ENCODE data around the gene APBA2.

Gene APBA2

GRCh38 chr15:28948036-28948435 is 62.3 kb downstream of the APBA2 start:
- Histone ChIP-seq H3K79me2 (ENCODE audit: low read length) (no peaks in the 10 kb centered on the region), H3K4me1 (ENCODE audit: low read length) (no peaks in the 10 kb centered on the region), H2AFZ (ENCODE audit: low read depth, low read length) (no peak overlapping the region), H3K4me3 (ENCODE audit: low read length) (no peak overlapping the region), H3K27ac (ENCODE audit: low read length) (no peak overlapping the region), H3K9me3 (ENCODE audit: insufficient read depth, low read length) (no peaks in the 10 kb centered on the region; the same call in 1 of the 2 replicates), H3K36me3 (replicated peaks; ENCODE audit: low read depth, low read length) (no peaks in the 10 kb centered on the region), H3K9ac (ENCODE audit: low read length) (no peak overlapping the region), H4K20me1 (ENCODE audit: insufficient read depth, low read length) (no peaks in the 10 kb centered on the region), H3K27me3 (ENCODE audit: low read depth, low read length) (no peaks in the 10 kb centered on the region), H3K4me2 (ENCODE audit: low read length) (no peak overlapping the region)
- no peak for TF ChIP-seq CTCF (IDR thresholded peaks at IDR 0.05; ENCODE audit: low read depth, low read length)
- TF ChIP-seq EZH2phosphoT487 (IDR thresholded peaks at IDR 0.05; ENCODE audit: low read depth), result no peak

DNA sequence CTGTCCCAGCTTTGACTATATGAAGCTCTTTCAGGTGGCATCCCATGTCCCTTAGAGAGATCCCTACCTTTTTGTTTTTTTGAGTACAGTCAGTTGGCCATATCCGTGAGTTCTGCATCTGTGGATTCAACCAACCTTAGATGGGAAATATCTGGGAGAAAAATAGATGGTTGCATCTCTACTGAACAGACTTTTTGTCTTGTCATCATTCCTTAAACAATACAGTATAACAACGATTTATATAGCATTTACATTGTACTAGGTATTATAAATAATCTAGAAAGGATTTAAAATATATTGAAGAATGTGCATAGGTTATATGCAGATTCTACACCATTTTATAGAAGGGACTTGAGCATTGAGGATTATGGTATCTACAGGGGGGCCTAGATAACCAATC is 65.1 kb downstream of the APBA2 start:
- no peak overlapping the region for H3K27ac ChIP-seq (ENCODE audit: low read length)
- H3K9me3 ChIP-seq (ENCODE audit: insufficient read depth, low read length), result no peaks in the 10 kb centered on the region; the same call in 1 of the 2 replicates
- no peak overlapping the region for H3K4me2 ChIP-seq (ENCODE audit: low read length)
- no peak overlapping the region for H2AFZ ChIP-seq (ENCODE audit: low read depth, low read length)
- TF ChIP-seq EZH2phosphoT487 (IDR thresholded peaks at IDR 0.05; ENCODE audit: low read depth) (no peak), CTCF (IDR thresholded peaks at IDR 0.05; ENCODE audit: low read depth, low read length) (no peak)
- H3K79me2 ChIP-seq (ENCODE audit: low read length), result no peaks in the 10 kb centered on the region
- no peaks in the 10 kb centered on the region for H4K20me1 ChIP-seq (ENCODE audit: insufficient read depth, low read length)
- no peak overlapping the region for H3K4me3 ChIP-seq (ENCODE audit: low read length)
- peaks cover 17% of the 10 kb centered on the region for H3K4me1 ChIP-seq (ENCODE audit: low read length)
- no peak overlapping the region for H3K9ac ChIP-seq (ENCODE audit: low read length)
- no peaks in the 10 kb centered on the region for H3K27me3 ChIP-seq (ENCODE audit: low read depth, low read length)
- H3K36me3 ChIP-seq (replicated peaks; ENCODE audit: low read depth, low read length), result no peaks in the 10 kb centered on the region

- Histone ChIP-seq H3K27me3 (ENCODE audit: low read depth, low read length) (no peaks in the 10 kb centered on the region), H3K27ac (ENCODE audit: low read length) (no peak overlapping the region)
- TF ChIP-seq CTCF (IDR thresholded peaks at IDR 0.05; ENCODE audit: low read depth, low read length), result no peak
- TF ChIP-seq EZH2phosphoT487 (IDR thresholded peaks at IDR 0.05; ENCODE audit: low read depth), result no peak
Observed at GRCh38 chr15:28952666-28953491, 67.1 kb downstream of the APBA2 start.

GRCh38 chr15:28953573-28954195 is 67.9 kb downstream of the APBA2 start:
- Histone ChIP-seq H3K27ac (ENCODE audit: low read length) (no peak overlapping the region), H3K4me3 (ENCODE audit: low read length) (no peak overlapping the region), H3K27me3 (ENCODE audit: low read depth, low read length) (no peaks in the 10 kb centered on the region), H3K4me2 (ENCODE audit: low read length) (no peak overlapping the region), H2AFZ (ENCODE audit: low read depth, low read length) (no peak overlapping the region), H3K4me1 (ENCODE audit: low read length) (peaks cover 23% of the 10 kb centered on the region), H3K79me2 (ENCODE audit: low read length) (no peaks in the 10 kb centered on the region), H3K36me3 (replicated peaks; ENCODE audit: low read depth, low read length) (no peaks in the 10 kb centered on the region), H3K9me3 (ENCODE audit: insufficient read depth, low read length) (no peaks in the 10 kb centered on the region), H4K20me1 (ENCODE audit: insufficient read depth, low read length) (no peaks in the 10 kb centered on the region), H3K9ac (ENCODE audit: low read length) (no peak overlapping the region)
- TF ChIP-seq EZH2phosphoT487 (IDR thresholded peaks at IDR 0.05; ENCODE audit: low read depth) (no peak), CTCF (IDR thresholded peaks at IDR 0.05; ENCODE audit: low read depth, low read length) (no peak)

More at GRCh38 chr15:28952666-28953491, 67.1 kb downstream of the APBA2 start:
- H3K4me1 ChIP-seq (ENCODE audit: low read length), result peaks cover 19% of the 10 kb centered on the region
- H3K36me3 ChIP-seq (replicated peaks; ENCODE audit: low read depth, low read length), result no peaks in the 10 kb centered on the region
- H4K20me1 ChIP-seq (ENCODE audit: insufficient read depth, low read length), result no peaks in the 10 kb centered on the region
- H3K4me3 ChIP-seq (ENCODE audit: low read length), result no peak overlapping the region
- H3K9me3 ChIP-seq (ENCODE audit: insufficient read depth, low read length), result no peaks in the 10 kb centered on the region
- no peak overlapping the region for H2AFZ ChIP-seq (ENCODE audit: low read depth, low read length)
- no peak overlapping the region for H3K4me2 ChIP-seq (ENCODE audit: low read length)
- no peaks in the 10 kb centered on the region for H3K79me2 ChIP-seq (ENCODE audit: low read length)
- no peak overlapping the region for H3K9ac ChIP-seq (ENCODE audit: low read length)
